ENCODE measurements around the gene PAK6.

PAK6 gene

GRCh38 chr15:40320931-40321371 lies 82.1 kb downstream of the PAK6 start:
- H3K27me3 ChIP-seq (ENCODE audit: low read depth, low read length) = no peaks in the 10 kb centered on the region
- H3K27ac ChIP-seq (ENCODE audit: low read length) = no peak overlapping the region
- no peaks in the 10 kb centered on the region for H3K36me3 ChIP-seq (ENCODE audit: control insufficient read depth in 1 of 2, insufficient read depth in 2 of 2, low read length in 2 of 2)
- no peaks in the 10 kb centered on the region for H3K9me3 ChIP-seq (ENCODE audit: control insufficient read depth in 1 of 2, low read length in 2 of 2)
- peaks cover 5 to 21% of the 10 kb centered on the region in 2 donors for H3K4me1 ChIP-seq (ENCODE audit: control insufficient read depth in 1 of 2, insufficient read depth in 2 of 2, low read length in 2 of 2)
- H3K4me3 ChIP-seq (ENCODE audit: low read depth in 1 of 2, low read length in 2 of 2) = no peak overlapping the region

- peaks cover 0 to 5% of the 10 kb centered on the region in 2 donors for H3K36me3 ChIP-seq (ENCODE audit: control insufficient read depth in 1 of 2, insufficient read depth in 2 of 2, low read length in 2 of 2)
- peak overlapping the region; percentile 79 for H3K27ac ChIP-seq (ENCODE audit: low read length)
- H3K27me3 ChIP-seq (ENCODE audit: low read depth, low read length) = no peaks in the 10 kb centered on the region
- H3K9me3 ChIP-seq (ENCODE audit: control insufficient read depth in 1 of 2, low read length in 2 of 2) = no peaks in the 10 kb centered on the region
- H3K4me3 ChIP-seq (ENCODE audit: low read depth in 1 of 2, low read length in 2 of 2) = peak overlapping the region; percentile 33 to 56
- H3K4me1 ChIP-seq (ENCODE audit: control insufficient read depth in 1 of 2, insufficient read depth in 2 of 2, low read length in 2 of 2) = peaks cover 5 to 36% of the 10 kb centered on the region in 2 donors
Measured at GRCh38 chr15:40322531-40323238, 83.8 kb downstream of the PAK6 start.

GRCh38 chr15:40323239-40323952 lies 84.5 kb downstream of the PAK6 start, which contains the start of gene INAFM2:
Gene INAFM2 (plus strand): TSS chr15:40323692. CDS start chr15:40324056, 364 bp downstream.
- Histone ChIP-seq H3K27me3 (ENCODE audit: low read depth, low read length) (no peaks in the 10 kb centered on the region), H3K27ac (ENCODE audit: low read length) (peak within 1 kb of the TSS; percentile 79), H3K4me1 (ENCODE audit: control insufficient read depth in 1 of 2, insufficient read depth in 2 of 2, low read length in 2 of 2) (peaks cover 5 to 42% of the 10 kb centered on the region in 2 donors), H3K9me3 (ENCODE audit: control insufficient read depth in 1 of 2, low read length in 2 of 2) (no peaks in the 10 kb centered on the region), H3K4me3 (ENCODE audit: low read depth in 1 of 2, low read length in 2 of 2) (peak within 1 kb of the TSS; percentile 58 to 79), H3K36me3 (ENCODE audit: control insufficient read depth in 1 of 2, insufficient read depth in 2 of 2, low read length in 2 of 2) (peaks cover 0 to 5% of the 10 kb centered on the region in 2 donors)

- peak overlapping the region; percentile 24 for H3K27ac ChIP-seq (ENCODE audit: low read length)
- peaks cover 0 to 5% of the 10 kb centered on the region in 2 donors for H3K36me3 ChIP-seq (ENCODE audit: control insufficient read depth in 1 of 2, insufficient read depth in 2 of 2, low read length in 2 of 2)
- no peaks in the 10 kb centered on the region for H3K9me3 ChIP-seq (ENCODE audit: control insufficient read depth in 1 of 2, low read length in 2 of 2)
- H3K4me1 ChIP-seq (ENCODE audit: control insufficient read depth in 1 of 2, insufficient read depth in 2 of 2, low read length in 2 of 2) = peaks cover 5 to 51% of the 10 kb centered on the region in 2 donors
- H3K4me3 ChIP-seq (ENCODE audit: low read depth in 1 of 2, low read length in 2 of 2) = peak overlapping the region; percentile 58 to 79
- H3K27me3 ChIP-seq (ENCODE audit: low read depth, low read length) = no peaks in the 10 kb centered on the region
Measured at GRCh38 chr15:40323953-40324937, 85.4 kb downstream of the PAK6 start.

GRCh38 chr15:40325188-40325587 lies 86.3 kb downstream of the PAK6 start:
- no peaks in the 10 kb centered on the region for H3K27me3 ChIP-seq (ENCODE audit: low read depth, low read length)
- peak overlapping the region; percentile 58 to 79 for H3K4me3 ChIP-seq (ENCODE audit: low read depth in 1 of 2, low read length in 2 of 2)
- H3K9me3 ChIP-seq (ENCODE audit: control insufficient read depth in 1 of 2, low read length in 2 of 2) = no peaks in the 10 kb centered on the region
- peaks cover 10 to 59% of the 10 kb centered on the region in 2 donors for H3K4me1 ChIP-seq (ENCODE audit: control insufficient read depth in 1 of 2, insufficient read depth in 2 of 2, low read length in 2 of 2)
- H3K27ac ChIP-seq (ENCODE audit: low read length) = peak overlapping the region; percentile 24
- peaks cover 0 to 5% of the 10 kb centered on the region in 2 donors for H3K36me3 ChIP-seq (ENCODE audit: control insufficient read depth in 1 of 2, insufficient read depth in 2 of 2, low read length in 2 of 2)

- no peaks in the 10 kb centered on the region for H3K9me3 ChIP-seq (ENCODE audit: control insufficient read depth in 1 of 2, low read length in 2 of 2)
- H3K36me3 ChIP-seq (ENCODE audit: control insufficient read depth in 1 of 2, insufficient read depth in 2 of 2, low read length in 2 of 2) = peaks cover 0 to 5% of the 10 kb centered on the region in 2 donors
- H3K27me3 ChIP-seq (ENCODE audit: low read depth, low read length) = no peaks in the 10 kb centered on the region
- H3K4me1 ChIP-seq (ENCODE audit: control insufficient read depth in 1 of 2, insufficient read depth in 2 of 2, low read length in 2 of 2) = peaks cover 15 to 60% of the 10 kb centered on the region in 2 donors
- H3K4me3 ChIP-seq (ENCODE audit: low read depth in 1 of 2, low read length in 2 of 2) = peak overlapping the region; percentile 58 to 79
- peak overlapping the region; percentile 24 for H3K27ac ChIP-seq (ENCODE audit: low read length)
Measured at GRCh38 chr15:40325700-40326099, 86.8 kb downstream of the PAK6 start.

Data from muscle layer of duodenum (tissue), 2 donors.